NCI-H226 (cell line): ENCODE results near the gene C16orf95.

ENCODE experiments used
- DNase-seq: peaks from one replicate; pipeline ENCODE4 v3.0.0-alpha.2; 2015

C16orf95 gene

GRCh38 chr16:87311387-87311786, 5.8 kb downstream of the C16orf95 start:
- no peak for DNase-seq

GRCh38 chr16:87310610-87311009, 6.6 kb downstream of the C16orf95 start:
- DNase-seq, result no peak

- DNase-seq, result no peak
Measured at GRCh38 chr16:87309620-87310525, 7.3 kb downstream of the C16orf95 start.

- no peak for DNase-seq
Measured at GRCh38 chr16:87308826-87309225, 8.4 kb downstream of the C16orf95 start.

GRCh38 chr16:87306516-87306915, 10.7 kb downstream of the C16orf95 start:
- DNase-seq, result no peak

- DNase-seq, result no peak
Measured at GRCh38 chr16:87305505-87306391, 11.4 kb downstream of the C16orf95 start.

GRCh38 chr16:87304951-87305350, 12.2 kb downstream of the C16orf95 start:
- DNase-seq, result no peak

- DNase-seq, result no peak
Measured at GRCh38 chr16:87303962-87304521, 13.2 kb downstream of the C16orf95 start.

- DNase-seq, result peak; percentile 44
Measured at GRCh38 chr16:87303431-87303930, 13.7 kb downstream of the C16orf95 start.

GRCh38 chr16:87298857-87299465, 18.2 kb downstream of the C16orf95 start:
- no peak for DNase-seq

- no peak for DNase-seq
Measured at GRCh38 chr16:87297918-87298631, 19.1 kb downstream of the C16orf95 start.

- DNase-seq, result no peak
Measured at GRCh38 chr16:87297407-87297806, 19.8 kb downstream of the C16orf95 start.

- DNase-seq, result no peak
Measured at GRCh38 chr16:87295661-87296531, 21.3 kb downstream of the C16orf95 start.

GRCh38 chr16:87295259-87295658, 21.9 kb downstream of the C16orf95 start:
- DNase-seq, result peak; percentile 70

GRCh38 chr16:87293990-87294389, 23.2 kb downstream of the C16orf95 start:
- no peak for DNase-seq

- no peak for DNase-seq
Measured at GRCh38 chr16:87291944-87292343, 25.2 kb downstream of the C16orf95 start.

GRCh38 chr16:87288753-87289362, 28.3 kb downstream of the C16orf95 start:
- no peak for DNase-seq

- DNase-seq, result no peak
Measured at GRCh38 chr16:87286839-87287626, 30.2 kb downstream of the C16orf95 start.

GRCh38 chr16:87284183-87284582, 33.0 kb downstream of the C16orf95 start:
- DNase-seq, result no peak
